Adrenal gland (tissue), 12 donors: ENCODE measurements around the gene CACNA1C. TPM values are rescaled to one million over a fixed set of nuclear protein-coding genes. Genes with fewer than 3 reads are reported as not detected.

Experiments used
- DNase-seq, 7 donors: peaks; one replicate each; pipeline ENCODE4 v3.0.0-alpha.2; 2019 to 2020
- H3K27ac ChIP-seq, 5 donors: fragments of 200-600 bp; sonication (generic) in 4 of 5; 1 replicate in 3 of 5; 2 replicates in 2 of 5; pipeline versions ENCODE4 v1.5.1 to v1.8.0; 2016 to 2020; ENCODE audit warnings: mild to moderate bottlenecking in 1 of 5
- H3K27me3 ChIP-seq: fragments of 200-600 bp; 2 replicates; pipeline ENCODE4 v1.8.0; 2021
- H3K36me3 ChIP-seq, 2 donors: fragments of 200-600 bp; replicated peaks in 1 of 2; 1 replicate in 1 of 2; 2 replicates in 1 of 2; pipeline versions ENCODE4 v1.5.1 to v1.8.0; 2018 to 2022
- H3K4me1 ChIP-seq, 2 donors: fragments of 200-600 bp; replicated peaks in 1 of 2; 1 replicate in 1 of 2; 2 replicates in 1 of 2; pipeline versions ENCODE4 v1.5.1 to v1.8.0; 2018 to 2021
- H3K4me3 ChIP-seq, 4 donors: fragments of 200-600 bp; sonication (generic) in 3 of 4; one replicate each; pipeline ENCODE4 v1.5.1; 2016 to 2018
- H3K9me3 ChIP-seq, 3 donors: fragments of 200-600 bp; sonication (generic) in 1 of 3; replicated peaks in 1 of 3; 1 replicate in 2 of 3; 2 replicates in 1 of 3; pipeline versions ENCODE4 v1.5.1 to v1.8.0; 2016 to 2021
- POLR2A ChIP-seq, 2 donors: fragments of 450-650 bp; IDR thresholded peaks; one replicate each; pipeline ENCODE4 v1.6.1; 2017; ENCODE audit warnings: antibody characterized with exemption in 2 of 2, mild to moderate bottlenecking in 2 of 2, moderate library complexity in 1 of 2
- WGBS, 4 donors: extraction: QIAGEN DNeasy Blood & Tissue Kit in 2 of 4; methylation state at CpG; one replicate each; pipeline versions ENCODE4 v1.1.5 to v1.1.7; 2013 to 2017; 5-methylcytosine and 5-hydroxymethylcytosine counted together
- intact Hi-C, 2 donors: fragments of 100-400 bp; cut with DNase I; formaldehyde crosslinking; loops; one replicate each; pipeline versions ENCODE4 v1.14.1 to v1.15.0; 2022 to 2023
- polyA plus RNA-seq, 3 donors: library from polyadenylated mRNA; stranded (reverse); fragments of 200-250 nt in 2 of 3; fragments of 350-450 nt in 1 of 3; fragmentation: Illumina TruSeq in 1 of 3; extraction: RNeasy Lipid Tissue Mini Kit (QIAGEN cat#74804) in 1 of 3; gene quantifications; one replicate each; pipeline ENCODE4 v1.2.3, GENCODE V29; 2013 to 2014
- total RNA-seq, 9 donors: library from RNA; depleted of rRNA in 4 of 9; stranded (reverse); fragments of >200 nt in 4 of 9; fragments of 120-200 nt in 1 of 9; fragmentation: NEBNext Ultra II Directional in 1 of 9; extraction: Animal tissue kit (Norgen Biotek cat#: 25700) in 1 of 9; gene quantifications; one replicate each; pipeline versions ENCODE4 v1.1.0 to v1.2.4, GENCODE V29; 2013 to 2023
- TF ChIP-seq, protein P1 (sequence below), 6 experiments: fragments of 450-650 bp in 4 of 6; fragments of 200-600 bp in 2 of 6; sonication (generic) in 1 of 6; IDR thresholded peaks; 1 replicate in 5 of 6; 2 replicates in 1 of 6; pipeline versions ENCODE4 v1.5.1 to v1.8.0; 2016 to 2021; ENCODE audit warnings: antibody characterized with exemption in 6 of 6, mild to moderate bottlenecking in 2 of 6, moderate library complexity in 1 of 6
- donor health status: healthy with polysubstance abuse.
- donor health status: Bipolar disorder and iron deficiency.
- donor health status: DM: yes; HTN: yes; CAD: no.
- donor health status: DM: no; HTN: no; CAD: no.
- donor health status: DM: no; HTN: no; CAD: no.
- donor health status: DM: yes; HTN: yes; CAD: no.

Gene CACNA1C
- total and polyA plus RNA-seq, 12 donors = 1.4 to 5.8 (median 3.5) TPM

- Histone ChIP-seq H3K4me3 (no peak overlapping the region), H3K9me3 (no peaks in the 10 kb centered on the region), H3K27ac (no peak overlapping the region), H3K4me1 (no peaks in the 10 kb centered on the region), H3K27me3 (no peaks in the 10 kb centered on the region), H3K36me3 (no peaks in the 10 kb centered on the region)
- intact Hi-C loops = no loop called here
- 66 to 80% (median 71%) methylated on average over 8 of the region's 8 CpGs for WGBS, 4 donors
- TF ChIP-seq, protein P1, sequence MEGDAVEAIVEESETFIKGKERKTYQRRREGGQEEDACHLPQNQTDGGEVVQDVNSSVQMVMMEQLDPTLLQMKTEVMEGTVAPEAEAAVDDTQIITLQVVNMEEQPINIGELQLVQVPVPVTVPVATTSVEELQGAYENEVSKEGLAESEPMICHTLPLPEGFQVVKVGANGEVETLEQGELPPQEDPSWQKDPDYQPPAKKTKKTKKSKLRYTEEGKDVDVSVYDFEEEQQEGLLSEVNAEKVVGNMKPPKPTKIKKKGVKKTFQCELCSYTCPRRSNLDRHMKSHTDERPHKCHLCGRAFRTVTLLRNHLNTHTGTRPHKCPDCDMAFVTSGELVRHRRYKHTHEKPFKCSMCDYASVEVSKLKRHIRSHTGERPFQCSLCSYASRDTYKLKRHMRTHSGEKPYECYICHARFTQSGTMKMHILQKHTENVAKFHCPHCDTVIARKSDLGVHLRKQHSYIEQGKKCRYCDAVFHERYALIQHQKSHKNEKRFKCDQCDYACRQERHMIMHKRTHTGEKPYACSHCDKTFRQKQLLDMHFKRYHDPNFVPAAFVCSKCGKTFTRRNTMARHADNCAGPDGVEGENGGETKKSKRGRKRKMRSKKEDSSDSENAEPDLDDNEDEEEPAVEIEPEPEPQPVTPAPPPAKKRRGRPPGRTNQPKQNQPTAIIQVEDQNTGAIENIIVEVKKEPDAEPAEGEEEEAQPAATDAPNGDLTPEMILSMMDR (IDR thresholded peaks at IDR 0.05) = no peak
- no peak for TF ChIP-seq POLR2A (IDR thresholded peaks at IDR 0.05)
- no peak for DNase-seq
These were observed 173.9 kb downstream of the CACNA1C start for GRCh38 chr12:2226641-2227040.

GRCh38 chr12:2227360-2227759 lies 174.6 kb downstream of the CACNA1C start:
- no peak for DNase-seq
- intact Hi-C loops = no loop called here
- Histone ChIP-seq H3K9me3 (no peaks in the 10 kb centered on the region), H3K36me3 (no peaks in the 10 kb centered on the region), H3K27me3 (no peaks in the 10 kb centered on the region), H3K4me3 (no peak overlapping the region), H3K4me1 (no peaks in the 10 kb centered on the region), H3K27ac (no peak overlapping the region)
- WGBS, 4 donors = 34 to 56% (median 46%) methylated on average over 1 of the region's 1 CpG
- TF ChIP-seq, protein P1 (IDR thresholded peaks at IDR 0.05) = no peak
- no peak for TF ChIP-seq POLR2A (IDR thresholded peaks at IDR 0.05)

- no peaks in the 10 kb centered on the region for H3K4me1 ChIP-seq
- intact Hi-C loops = no loop called here
- TF ChIP-seq POLR2A (IDR thresholded peaks at IDR 0.05) = no peak
- TF ChIP-seq, protein P1 (IDR thresholded peaks at IDR 0.05) = no peak
- H3K4me3 ChIP-seq = no peak overlapping the region
- H3K36me3 ChIP-seq = no peaks in the 10 kb centered on the region
- no peaks in the 10 kb centered on the region for H3K9me3 ChIP-seq
- no peaks in the 10 kb centered on the region for H3K27me3 ChIP-seq
- H3K27ac ChIP-seq = no peak overlapping the region
- no peak for DNase-seq
These were observed 175.7 kb downstream of the CACNA1C start for GRCh38 chr12:2228535-2228934.

DNA sequence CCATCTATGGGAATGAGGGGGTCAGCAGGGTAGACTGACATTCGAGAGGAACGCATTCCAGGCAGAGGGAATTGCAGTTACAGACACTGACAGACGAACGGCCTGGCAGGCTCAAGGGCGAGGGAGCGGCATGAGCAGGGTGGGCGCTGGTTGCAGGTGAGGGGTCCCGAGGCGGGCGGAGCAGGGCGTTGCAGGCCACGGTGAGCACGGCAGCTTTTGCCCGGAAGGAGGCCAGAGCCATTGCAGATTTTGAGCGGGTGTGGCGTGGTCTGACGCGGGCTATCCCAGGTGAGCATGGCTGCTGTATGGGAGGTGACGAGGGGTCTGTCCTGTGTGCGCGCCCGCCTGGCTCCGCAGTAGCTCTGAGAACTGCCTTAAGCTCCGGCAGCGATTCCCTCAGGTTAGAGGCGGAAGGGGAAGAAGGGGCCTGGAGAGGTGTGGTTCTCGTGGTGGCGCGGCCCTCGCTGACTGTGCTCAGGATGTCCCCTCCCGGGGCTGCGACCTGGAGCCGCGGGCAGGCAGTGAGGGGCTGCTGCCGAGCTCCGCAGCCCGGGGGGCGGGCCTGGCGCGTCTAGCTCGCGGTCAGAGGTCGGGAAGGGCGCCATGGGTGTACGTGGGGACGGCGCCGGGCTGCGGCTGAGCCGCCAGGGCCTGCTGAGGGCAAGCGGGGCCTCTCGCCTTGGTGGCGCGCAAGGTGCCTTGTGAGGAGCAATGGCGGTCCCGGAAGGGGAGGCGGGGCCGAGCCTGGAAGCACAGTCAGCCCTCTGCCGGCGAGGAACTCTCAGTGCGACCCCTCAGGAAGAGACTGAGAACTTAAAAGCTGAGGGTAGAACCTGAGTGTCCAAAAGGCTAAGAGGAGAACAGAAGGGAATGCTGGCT lies 177.1 kb downstream of the CACNA1C start:
- intact Hi-C loops = no loop called here
- Histone ChIP-seq H3K4me1 (no peaks in the 10 kb centered on the region), H3K27ac (no peak overlapping the region)

More for the DNA sequence above, 177.1 kb downstream of the CACNA1C start:
- WGBS, 4 donors = 68 to 90% (median 74%) methylated on average over 34 to 61 of the region's 61 CpGs
- TF ChIP-seq POLR2A (IDR thresholded peaks at IDR 0.05) = no peak
- TF ChIP-seq, protein P1 (IDR thresholded peaks at IDR 0.05) = no peak
- DNase-seq = no peak
- H3K27me3 ChIP-seq = no peaks in the 10 kb centered on the region
- H3K36me3 ChIP-seq = no peaks in the 10 kb centered on the region
- no peaks in the 10 kb centered on the region for H3K9me3 ChIP-seq
- H3K4me3 ChIP-seq = no peak overlapping the region
